MM.1S (cell line): ENCODE measurements around the gene HSPA2.
A peak's percentile ranks its signal among the peaks of the same experiment; 100 is the strongest.

ENCODE experiments used
- DNase-seq: peaks from one replicate; pipeline ENCODE4 v3.0.0-alpha.2; 2015
- H2AFZ ChIP-seq: fragments of 300-600 bp; sonication (generic); 2 replicates; pipeline ENCODE4 v1.6.0; 2016; ENCODE audit warnings: antibody characterized with exemption, low read length
- H3F3A ChIP-seq: fragments of 300-600 bp; sonication (generic); 2 replicates; pipeline ENCODE4 v1.6.1; 2016; ENCODE audit warnings: mild to moderate bottlenecking, antibody characterized with exemption, low read length, moderate library complexity, mixed read lengths; ENCODE audit not compliant: insufficient read depth
- H3K27ac ChIP-seq: fragments of 300-600 bp; sonication (generic); 2 replicates; pipeline ENCODE4 v1.5.1; 2016; ENCODE audit warnings: mild to moderate bottlenecking, low read length
- H3K27me3 ChIP-seq: fragments of 300-600 bp; sonication (generic); replicated peaks from 2 replicates; pipeline ENCODE4 v1.6.0; 2016; ENCODE audit warnings: low read length; ENCODE audit not compliant: insufficient read depth
- H3K36me3 ChIP-seq: fragments of 300-600 bp; sonication (generic); replicated peaks from 2 replicates; pipeline ENCODE4 v1.6.1; 2016; ENCODE audit warnings: mild to moderate bottlenecking, low read length, mixed read lengths; ENCODE audit not compliant: insufficient read depth
- H3K4me1 ChIP-seq: fragments of 300-600 bp; sonication (generic); 2 replicates; pipeline ENCODE4 v1.6.1; 2016; ENCODE audit warnings: low read length, mixed read lengths
- H3K4me2 ChIP-seq: fragments of 300-600 bp; sonication (generic); 2 replicates; pipeline ENCODE4 v1.6.0; 2016; ENCODE audit warnings: low read depth, low read length
- H3K4me3 ChIP-seq: fragments of 300-600 bp; sonication (generic); 2 replicates; pipeline ENCODE4 v1.5.1; 2016; ENCODE audit warnings: low read length, mixed read lengths
- H3K79me2 ChIP-seq: fragments of 300-600 bp; sonication (generic); 2 replicates; pipeline ENCODE4 v1.6.1; 2016; ENCODE audit warnings: mixed run types, low read length, mixed read lengths
- H3K9ac ChIP-seq: fragments of 300-600 bp; sonication (generic); 2 replicates; pipeline ENCODE4 v1.6.1; 2016; ENCODE audit warnings: low read length, mixed read lengths
- H3K9me2 ChIP-seq: fragments of 300-600 bp; sonication (generic); replicated peaks from 2 replicates; pipeline ENCODE4 v1.6.1; 2016; ENCODE audit warnings: mild to moderate bottlenecking, low read length, mixed read lengths; ENCODE audit not compliant: insufficient read depth
- H3K9me3 ChIP-seq: fragments of 300-600 bp; sonication (generic); replicated peaks from 2 replicates; pipeline ENCODE4 v1.6.1; 2016; ENCODE audit warnings: mild to moderate bottlenecking, low read length, mixed read lengths; ENCODE audit not compliant: insufficient read depth
- H4K20me1 ChIP-seq: fragments of 300-600 bp; sonication (generic); 2 replicates; pipeline ENCODE4 v1.6.1; 2016; ENCODE audit warnings: mild to moderate bottlenecking, low read length, moderate library complexity, mixed read lengths; ENCODE audit not compliant: insufficient read depth
- CTCF ChIP-seq: fragments of 300-600 bp; sonication (generic); IDR thresholded peaks from 2 replicates; pipeline ENCODE4 v1.5.1; 2016; ENCODE audit warnings: antibody characterized with exemption, low read length, mixed read lengths
- EZH2 ChIP-seq: fragments of 300-600 bp; sonication (generic); optimal IDR thresholded peaks from 2 replicates; pipeline ENCODE3; 2017; ENCODE audit warnings: low read depth, mild to moderate bottlenecking, antibody characterized with exemption, low read length, mixed read lengths
- EZH2phosphoT487 ChIP-seq: fragments of 300-600 bp; sonication (generic); IDR thresholded peaks from 2 replicates; pipeline ENCODE4 v1.6.1; 2018; ENCODE audit warnings: antibody characterized with exemption, low read length

The HSPA2 gene

GRCh38 chr14:64509036-64509435 is 31.5 kb upstream of the HSPA2 start:
- Histone ChIP-seq H2AFZ (no peak overlapping the region), H3K27ac (no peak overlapping the region), H3K9me2 (no peaks in the 10 kb centered on the region), H3F3A (peaks cover 20% of the 10 kb centered on the region), H3K9me3 (no peaks in the 10 kb centered on the region), H3K36me3 (no peaks in the 10 kb centered on the region), H3K4me2 (no peak overlapping the region), H4K20me1 (peaks cover 11% of the 10 kb centered on the region; the same call in 1 of the 2 replicates), H3K4me3 (no peak overlapping the region), H3K79me2 (peaks cover 88% of the 10 kb centered on the region), H3K27me3 (no peaks in the 10 kb centered on the region), H3K9ac (no peak overlapping the region), H3K4me1 (peaks cover 22% of the 10 kb centered on the region)
- TF ChIP-seq EZH2phosphoT487 (no peak), EZH2 (no peak), CTCF (no peak)
- no peak for DNase-seq

DNA sequence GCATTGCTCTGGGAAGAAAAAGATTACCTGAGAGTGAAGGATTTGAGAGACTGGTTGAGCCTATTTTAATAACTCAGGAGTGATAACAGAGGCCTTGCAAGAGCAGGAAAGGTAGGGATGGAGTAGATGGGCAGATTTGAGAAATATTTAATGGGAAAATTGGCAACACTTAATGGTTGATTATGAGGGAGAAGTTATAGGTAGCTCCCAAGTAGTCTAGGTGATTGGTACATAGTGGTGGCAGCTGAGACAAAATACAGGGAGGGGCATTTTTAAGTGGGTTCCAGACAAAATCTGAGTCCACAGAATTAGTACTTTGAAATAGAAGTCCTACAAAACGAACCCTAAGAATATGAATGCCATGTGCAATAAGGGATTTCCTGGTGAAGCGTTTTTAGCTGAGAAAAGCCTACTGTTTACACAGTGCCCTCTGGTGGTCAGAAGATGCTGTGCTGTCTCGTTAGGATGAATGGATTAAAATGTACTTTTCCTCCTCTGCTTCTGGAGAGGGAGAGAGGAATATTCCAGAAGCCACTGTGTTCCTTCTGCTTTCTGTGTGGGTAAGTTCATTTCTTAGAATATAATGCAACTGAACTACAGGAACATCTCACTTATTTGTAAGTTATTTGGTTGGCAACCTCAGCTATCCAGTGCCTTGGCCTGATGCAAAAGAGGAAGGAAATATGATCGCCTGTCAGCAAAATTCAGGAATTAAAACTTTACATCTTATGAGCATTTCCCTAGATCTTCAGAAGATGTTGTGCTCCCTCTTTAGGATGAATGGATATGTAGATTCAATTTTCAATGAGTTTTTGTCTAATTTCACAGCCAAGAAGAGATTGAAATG is 29.5 kb upstream of the HSPA2 start:
- H3K9me3 ChIP-seq, result no peaks in the 10 kb centered on the region
- TF ChIP-seq CTCF, result peak; percentile 69
- TF ChIP-seq EZH2phosphoT487, result no peak
- TF ChIP-seq EZH2, result no peak
- H3K9me2 ChIP-seq, result no peaks in the 10 kb centered on the region
- peaks cover 22% of the 10 kb centered on the region for H3K4me1 ChIP-seq
- H3F3A ChIP-seq, result peaks cover 12% of the 10 kb centered on the region
- no peaks in the 10 kb centered on the region for H3K27me3 ChIP-seq
- H3K4me2 ChIP-seq, result no peak overlapping the region
- H4K20me1 ChIP-seq, result peaks cover 14% of the 10 kb centered on the region; the same call in 1 of the 2 replicates
- H3K79me2 ChIP-seq, result peaks cover 98% of the 10 kb centered on the region
- no peak overlapping the region for H3K4me3 ChIP-seq
- H2AFZ ChIP-seq, result no peak overlapping the region
- no peaks in the 10 kb centered on the region for H3K36me3 ChIP-seq
- H3K27ac ChIP-seq, result no peak overlapping the region; the same call in 1 of the 2 replicates
- no peak overlapping the region for H3K9ac ChIP-seq
- DNase-seq, result peak; percentile 40

- no peak for DNase-seq
- TF ChIP-seq EZH2, result no peak
- no peak for TF ChIP-seq EZH2phosphoT487
- no peak for TF ChIP-seq CTCF
- no peaks in the 10 kb centered on the region for H3K27me3 ChIP-seq
- no peak overlapping the region for H3K27ac ChIP-seq
- H3K9me3 ChIP-seq, result no peaks in the 10 kb centered on the region
- peaks cover 93% of the 10 kb centered on the region for H3K79me2 ChIP-seq
- H3K36me3 ChIP-seq, result no peaks in the 10 kb centered on the region
- peaks cover 29% of the 10 kb centered on the region for H3K4me1 ChIP-seq
- H3K4me2 ChIP-seq, result no peak overlapping the region
- no peak overlapping the region for H3K9ac ChIP-seq
- H3F3A ChIP-seq, result no peaks in the 10 kb centered on the region; the same call in none of the 2 replicates
- H4K20me1 ChIP-seq, result peaks cover 17% of the 10 kb centered on the region; the same call in 1 of the 2 replicates
- H3K4me3 ChIP-seq, result no peak overlapping the region
- H3K9me2 ChIP-seq, result no peaks in the 10 kb centered on the region
- H2AFZ ChIP-seq, result no peak overlapping the region
Measured at GRCh38 chr14:64513271-64513670, 27.3 kb upstream of the HSPA2 start.
